ENCODE measurements around the gene SLC38A1.

GRCh38 chr12:46205294-46205693 lies 63.5 kb downstream of the SLC38A1 start:
- no peak for TF ChIP-seq ZNF114 (CRISPR knock-in tag; IDR thresholded peaks at IDR 0.05)
- no peak for TF ChIP-seq CTCF (conservative IDR thresholded peaks at IDR 0.05; ENCODE audit: low read depth in 2 of 2)
- TF ChIP-seq JUNB (IDR thresholded peaks at IDR 0.05; ENCODE audit: unreplicated experiment): no peak
- no peak for TF ChIP-seq POLR2AphosphoS5 (IDR thresholded peaks at IDR 0.05; ENCODE audit: low read depth)
- no peak for TF ChIP-seq CREB1 (CRISPR knock-in tag; IDR thresholded peaks at IDR 0.05; ENCODE audit: low read depth)
- no peak for TF ChIP-seq EZH2 (IDR thresholded peaks at IDR 0.05; ENCODE audit: low read depth, unreplicated experiment)

Measured in GM23338 (cell line).